ENCODE data around the gene STAP1. TPM values are rescaled to one million over a fixed set of nuclear protein-coding genes. Genes with fewer than 3 reads are reported as not detected.

STAP1 gene
- total and polyA plus RNA-seq, 2 experiments from 2014 or later = not detected

DNA sequence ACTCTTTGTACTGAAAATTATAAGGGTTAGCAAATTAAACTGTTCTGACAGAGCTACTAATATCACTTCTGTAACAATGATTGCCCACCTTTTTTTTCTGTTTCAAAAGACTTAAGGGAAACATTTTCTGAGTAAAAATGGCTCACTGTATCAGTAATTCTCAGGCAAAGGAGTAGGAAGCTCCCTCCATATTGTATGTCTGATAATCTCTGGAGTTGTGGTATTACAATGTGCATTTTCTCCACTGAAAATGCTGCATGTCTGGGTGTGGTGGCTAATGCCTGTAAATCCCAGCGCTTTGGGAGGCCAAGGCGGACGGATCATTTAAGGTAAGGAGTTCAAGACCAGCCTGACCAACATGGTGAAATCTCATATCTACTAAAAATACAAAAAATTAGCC lies 4.4 kb upstream of the STAP1 start (continued):
- TF ChIP-seq, protein P1, sequence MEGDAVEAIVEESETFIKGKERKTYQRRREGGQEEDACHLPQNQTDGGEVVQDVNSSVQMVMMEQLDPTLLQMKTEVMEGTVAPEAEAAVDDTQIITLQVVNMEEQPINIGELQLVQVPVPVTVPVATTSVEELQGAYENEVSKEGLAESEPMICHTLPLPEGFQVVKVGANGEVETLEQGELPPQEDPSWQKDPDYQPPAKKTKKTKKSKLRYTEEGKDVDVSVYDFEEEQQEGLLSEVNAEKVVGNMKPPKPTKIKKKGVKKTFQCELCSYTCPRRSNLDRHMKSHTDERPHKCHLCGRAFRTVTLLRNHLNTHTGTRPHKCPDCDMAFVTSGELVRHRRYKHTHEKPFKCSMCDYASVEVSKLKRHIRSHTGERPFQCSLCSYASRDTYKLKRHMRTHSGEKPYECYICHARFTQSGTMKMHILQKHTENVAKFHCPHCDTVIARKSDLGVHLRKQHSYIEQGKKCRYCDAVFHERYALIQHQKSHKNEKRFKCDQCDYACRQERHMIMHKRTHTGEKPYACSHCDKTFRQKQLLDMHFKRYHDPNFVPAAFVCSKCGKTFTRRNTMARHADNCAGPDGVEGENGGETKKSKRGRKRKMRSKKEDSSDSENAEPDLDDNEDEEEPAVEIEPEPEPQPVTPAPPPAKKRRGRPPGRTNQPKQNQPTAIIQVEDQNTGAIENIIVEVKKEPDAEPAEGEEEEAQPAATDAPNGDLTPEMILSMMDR (conservative IDR thresholded peaks at IDR 0.05; ENCODE audit: low read depth in 2 of 2) = no peak

DNA sequence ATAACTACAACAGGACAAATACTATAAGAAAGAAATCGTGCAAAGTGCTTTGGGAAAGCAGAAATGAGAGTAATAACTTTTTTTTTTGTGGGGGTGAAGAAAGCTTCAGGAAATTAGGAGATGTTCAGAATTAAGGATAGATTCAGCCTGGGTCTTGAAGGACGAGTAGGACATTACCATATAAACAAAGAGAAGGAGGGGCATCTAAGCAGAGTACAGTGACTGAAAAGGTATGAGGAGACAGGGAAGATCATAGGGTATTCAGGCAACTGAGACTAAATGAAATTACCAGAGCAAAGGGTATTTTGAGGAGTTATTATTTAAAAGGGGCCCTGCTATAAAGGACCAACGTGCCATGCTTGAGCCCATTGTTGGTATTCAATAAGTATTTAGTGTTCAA lies 3.1 kb upstream of the STAP1 start:
- no peak overlapping the region for H3K4me2 ChIP-seq
- Mint-ChIP-seq H3K27me3 (ENCODE audit: insufficient read depth, low read depth, poor library complexity) (peaks cover 3% of the 10 kb centered on the region), H3K27ac (no peak overlapping the region), H3K36me3 (ENCODE audit: low read depth) (no peaks in the 10 kb centered on the region), H3K4me1 (peaks cover 5% of the 10 kb centered on the region), H3K9me3 (no peaks in the 10 kb centered on the region), H3K4me3 (no peak overlapping the region)
- H3K4me3 ChIP-seq = no peak overlapping the region
- H3K27ac ChIP-seq (ENCODE audit: low read depth) = no peak overlapping the region
- peak; percentile 70 for ATAC-seq
- H3K36me3 ChIP-seq (ENCODE audit: insufficient read depth) = no peaks in the 10 kb centered on the region
- H4K20me1 ChIP-seq (replicated peaks; ENCODE audit: insufficient read depth) = no peaks in the 10 kb centered on the region
- no peaks in the 10 kb centered on the region for H3K79me2 ChIP-seq (replicated peaks; ENCODE audit: insufficient read depth)
- DNase-seq (ENCODE audit: low spot score) = peak; percentile 23
- TF ChIP-seq ZNF331 (CRISPR knock-in tag; IDR thresholded peaks at IDR 0.05; ENCODE audit: low read depth) = no peak
- no peak for TF ChIP-seq CREB1 (CRISPR knock-in tag; IDR thresholded peaks at IDR 0.05; ENCODE audit: low read depth)
- TF ChIP-seq EZH2 (IDR thresholded peaks at IDR 0.05; ENCODE audit: low read depth, unreplicated experiment) = no peak
- TF ChIP-seq, protein P2, sequence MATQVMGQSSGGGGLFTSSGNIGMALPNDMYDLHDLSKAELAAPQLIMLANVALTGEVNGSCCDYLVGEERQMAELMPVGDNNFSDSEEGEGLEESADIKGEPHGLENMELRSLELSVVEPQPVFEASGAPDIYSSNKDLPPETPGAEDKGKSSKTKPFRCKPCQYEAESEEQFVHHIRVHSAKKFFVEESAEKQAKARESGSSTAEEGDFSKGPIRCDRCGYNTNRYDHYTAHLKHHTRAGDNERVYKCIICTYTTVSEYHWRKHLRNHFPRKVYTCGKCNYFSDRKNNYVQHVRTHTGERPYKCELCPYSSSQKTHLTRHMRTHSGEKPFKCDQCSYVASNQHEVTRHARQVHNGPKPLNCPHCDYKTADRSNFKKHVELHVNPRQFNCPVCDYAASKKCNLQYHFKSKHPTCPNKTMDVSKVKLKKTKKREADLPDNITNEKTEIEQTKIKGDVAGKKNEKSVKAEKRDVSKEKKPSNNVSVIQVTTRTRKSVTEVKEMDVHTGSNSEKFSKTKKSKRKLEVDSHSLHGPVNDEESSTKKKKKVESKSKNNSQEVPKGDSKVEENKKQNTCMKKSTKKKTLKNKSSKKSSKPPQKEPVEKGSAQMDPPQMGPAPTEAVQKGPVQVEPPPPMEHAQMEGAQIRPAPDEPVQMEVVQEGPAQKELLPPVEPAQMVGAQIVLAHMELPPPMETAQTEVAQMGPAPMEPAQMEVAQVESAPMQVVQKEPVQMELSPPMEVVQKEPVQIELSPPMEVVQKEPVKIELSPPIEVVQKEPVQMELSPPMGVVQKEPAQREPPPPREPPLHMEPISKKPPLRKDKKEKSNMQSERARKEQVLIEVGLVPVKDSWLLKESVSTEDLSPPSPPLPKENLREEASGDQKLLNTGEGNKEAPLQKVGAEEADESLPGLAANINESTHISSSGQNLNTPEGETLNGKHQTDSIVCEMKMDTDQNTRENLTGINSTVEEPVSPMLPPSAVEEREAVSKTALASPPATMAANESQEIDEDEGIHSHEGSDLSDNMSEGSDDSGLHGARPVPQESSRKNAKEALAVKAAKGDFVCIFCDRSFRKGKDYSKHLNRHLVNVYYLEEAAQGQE (IDR thresholded peaks at IDR 0.05; ENCODE audit: unreplicated experiment) = no peak
- no peak for TF ChIP-seq NANOG (IDR thresholded peaks at IDR 0.05; ENCODE audit: borderline replicate concordance)
- no peak for TF ChIP-seq ZNF114 (CRISPR knock-in tag; IDR thresholded peaks at IDR 0.05)
- TF ChIP-seq, protein P3, sequence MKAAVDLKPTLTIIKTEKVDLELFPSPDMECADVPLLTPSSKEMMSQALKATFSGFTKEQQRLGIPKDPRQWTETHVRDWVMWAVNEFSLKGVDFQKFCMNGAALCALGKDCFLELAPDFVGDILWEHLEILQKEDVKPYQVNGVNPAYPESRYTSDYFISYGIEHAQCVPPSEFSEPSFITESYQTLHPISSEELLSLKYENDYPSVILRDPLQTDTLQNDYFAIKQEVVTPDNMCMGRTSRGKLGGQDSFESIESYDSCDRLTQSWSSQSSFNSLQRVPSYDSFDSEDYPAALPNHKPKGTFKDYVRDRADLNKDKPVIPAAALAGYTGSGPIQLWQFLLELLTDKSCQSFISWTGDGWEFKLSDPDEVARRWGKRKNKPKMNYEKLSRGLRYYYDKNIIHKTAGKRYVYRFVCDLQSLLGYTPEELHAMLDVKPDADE (IDR thresholded peaks at IDR 0.05) = no peak
- no peak overlapping the region for H2AFZ ChIP-seq
- no peaks in the 10 kb centered on the region for H3K27me3 ChIP-seq (ENCODE audit: insufficient read depth)
- no peaks in the 10 kb centered on the region; the same call in 1 of the 2 replicates for H3K4me1 ChIP-seq (ENCODE audit: insufficient read depth)
- H3K9me2 ChIP-seq (ENCODE audit: insufficient read depth) = no peaks in the 10 kb centered on the region
- H3F3A ChIP-seq (replicated peaks; ENCODE audit: low read depth) = no peaks in the 10 kb centered on the region
